Measurements from ENCODE around the gene NTN5.
"Not testable (repeated sequence)": the region's sequence is repeated elsewhere in the genome, so short reads cannot be mapped to it uniquely, and the experiment has no call there.

The NTN5 gene

DNA sequence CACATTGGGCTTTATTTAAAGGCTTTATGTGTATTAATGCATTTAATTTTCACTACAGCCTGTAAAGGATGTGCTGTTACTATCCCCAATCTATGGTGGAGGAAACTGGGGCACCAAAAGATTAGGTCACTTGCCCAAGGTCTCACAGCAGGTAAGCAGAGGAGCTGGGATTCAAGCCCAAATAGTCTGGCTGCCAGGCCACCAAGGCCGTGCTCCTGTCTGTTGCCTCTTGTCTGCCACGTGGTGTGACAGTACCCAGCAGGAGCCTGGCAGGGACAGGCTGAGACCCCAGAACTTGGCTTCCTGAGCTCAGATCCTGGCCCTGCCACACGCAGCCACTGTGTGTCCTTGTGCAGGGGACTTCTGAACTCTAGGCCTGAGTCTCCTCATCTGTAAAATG, 4.5 kb downstream of the NTN5 start:
- DNase-seq: no peak

DNA sequence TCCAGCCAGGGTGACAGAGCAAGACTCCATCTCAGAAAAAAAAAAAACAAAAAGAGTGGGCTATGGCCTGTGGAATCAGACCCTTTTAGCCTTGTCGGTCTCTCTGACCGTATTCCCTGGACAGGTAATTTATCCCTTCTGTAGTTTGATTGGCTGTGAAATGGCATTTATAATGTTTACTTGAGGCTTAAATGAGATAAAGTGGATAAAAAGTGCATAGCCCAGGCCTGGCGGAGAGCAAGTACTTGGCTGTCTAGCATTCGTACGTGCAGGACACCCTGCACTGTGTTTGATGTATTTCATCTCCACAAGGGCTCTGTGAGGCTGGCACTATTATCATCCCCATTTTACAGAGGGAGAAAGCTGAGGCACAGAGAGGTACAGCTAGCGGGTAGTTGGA, 7.0 kb downstream of the NTN5 start:
- no peak for DNase-seq

DNA sequence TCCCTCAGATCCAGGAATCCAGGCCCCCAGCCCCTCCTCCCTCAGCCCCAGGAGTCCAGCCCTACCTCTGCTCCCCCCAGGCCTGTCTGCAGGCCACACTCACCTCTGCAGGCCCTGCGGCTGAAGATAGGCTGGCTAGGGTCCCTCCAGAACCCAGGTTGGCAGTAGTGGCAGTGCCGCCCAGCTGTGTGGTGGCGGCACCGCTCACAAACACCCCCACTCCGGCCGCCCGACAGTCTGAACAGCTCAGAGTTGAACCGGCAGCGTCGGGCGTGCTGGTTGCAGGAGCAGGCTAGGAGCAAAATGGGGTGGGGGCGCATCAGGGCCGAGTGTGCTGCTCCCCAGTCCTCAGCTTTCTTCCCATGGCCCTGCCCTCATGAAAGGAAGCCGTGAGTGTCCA, 8.3 kb downstream of the NTN5 start:
- no peak for DNase-seq

DNA sequence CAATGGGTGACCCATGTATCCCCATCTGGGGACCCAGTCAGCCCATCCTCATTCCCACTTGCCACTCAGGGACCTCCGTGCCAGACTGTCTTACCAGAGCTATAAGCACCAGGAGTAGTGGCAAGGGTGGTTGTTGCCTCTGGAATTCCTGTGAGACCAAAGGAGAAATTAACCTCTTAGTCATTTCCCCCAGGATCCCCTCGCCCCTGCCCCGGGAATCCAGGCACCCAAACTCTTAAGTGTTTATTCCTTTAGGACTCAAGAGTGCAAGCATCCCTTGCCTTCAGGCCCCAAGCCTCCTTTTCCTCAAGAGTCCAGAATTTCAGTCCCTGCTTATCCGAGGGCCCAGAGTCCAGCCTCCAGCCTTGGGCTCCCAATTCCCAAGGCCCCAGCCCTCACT, 9.2 kb downstream of the NTN5 start:
- DNase-seq: no peak

DNA sequence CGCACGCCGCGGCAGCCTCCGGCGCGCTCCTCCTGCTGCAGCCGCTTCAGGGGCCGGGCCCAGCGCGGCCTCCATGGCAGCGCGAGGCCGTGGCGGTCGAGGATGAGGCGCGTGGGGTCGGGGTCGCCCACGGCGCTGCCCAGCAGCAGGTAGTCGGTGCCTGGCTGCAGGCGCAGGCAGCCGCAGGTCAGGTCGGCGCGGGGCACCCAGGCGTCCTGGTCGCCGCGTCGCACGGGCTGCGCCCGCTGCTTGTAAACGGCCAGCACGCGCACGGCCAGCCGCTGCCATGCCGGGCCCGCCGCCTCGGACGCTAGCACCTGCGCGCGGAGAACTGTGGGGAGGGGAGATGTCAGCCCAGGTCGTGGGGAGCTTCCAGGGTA, 11.1 kb downstream of the NTN5 start:
- no peak for DNase-seq

DNA sequence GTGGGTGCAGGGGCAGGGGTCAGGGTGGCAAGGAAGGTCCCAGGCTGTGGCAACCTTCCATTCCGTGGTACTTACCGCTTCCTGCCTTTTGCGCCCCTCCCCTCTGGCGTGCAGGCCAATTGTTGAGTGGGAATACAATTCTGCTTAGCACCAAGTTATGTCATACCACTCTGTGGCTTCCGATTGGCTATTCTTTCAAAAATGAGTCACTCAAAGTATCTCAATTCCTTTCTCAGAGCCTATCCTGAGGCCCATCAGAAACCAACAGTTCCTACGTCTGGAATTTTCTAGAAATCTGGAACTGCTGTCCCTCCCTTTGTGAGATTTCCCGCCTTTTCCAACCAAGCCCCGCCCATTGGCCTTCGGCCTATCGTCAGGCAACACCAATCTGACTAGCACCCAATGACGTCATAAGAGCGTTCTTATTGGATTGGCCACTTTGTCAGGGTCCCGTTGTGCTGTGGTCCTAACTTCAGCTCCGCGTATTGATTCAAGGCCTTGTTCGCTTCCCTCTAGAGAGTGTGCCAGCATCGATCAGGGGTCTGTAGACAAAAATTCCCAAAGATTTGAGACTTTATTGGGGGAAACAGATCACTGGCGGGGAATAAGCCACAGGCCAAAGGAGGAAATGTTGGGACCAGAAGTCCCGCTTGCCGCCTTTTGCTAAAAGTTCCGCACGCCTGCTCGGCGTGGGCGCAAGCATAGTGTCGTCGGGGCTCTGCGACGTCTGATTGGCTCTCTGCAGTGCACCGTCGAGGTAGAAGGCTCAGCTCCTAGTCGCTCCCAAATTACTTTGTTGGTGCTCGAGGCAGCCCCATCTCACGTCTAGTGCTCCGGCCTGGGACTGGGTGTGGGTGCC, 11.7 kb downstream of the NTN5 start:
- DNase-seq: peak; percentile 87

DNA sequence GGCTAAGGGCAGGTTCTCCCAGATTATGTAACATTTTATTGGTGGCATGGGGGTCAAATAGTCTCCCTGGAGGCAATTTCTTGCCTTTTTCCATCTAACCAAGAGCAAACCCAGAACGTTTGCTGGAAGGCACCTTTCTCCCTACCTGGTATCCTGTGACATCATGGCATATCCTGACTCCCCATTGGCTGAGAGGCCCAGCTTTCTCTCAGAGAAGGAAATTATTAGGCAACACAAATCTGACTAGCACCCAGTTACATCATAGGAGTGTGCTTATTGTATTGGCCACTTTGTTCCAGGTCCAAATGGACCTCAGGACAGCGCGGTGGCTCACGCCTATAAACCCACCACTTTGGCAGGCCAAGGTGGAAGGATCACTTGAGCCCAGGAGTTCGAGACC, 13.0 kb downstream of the NTN5 start:
- DNase-seq: no peak

DNA sequence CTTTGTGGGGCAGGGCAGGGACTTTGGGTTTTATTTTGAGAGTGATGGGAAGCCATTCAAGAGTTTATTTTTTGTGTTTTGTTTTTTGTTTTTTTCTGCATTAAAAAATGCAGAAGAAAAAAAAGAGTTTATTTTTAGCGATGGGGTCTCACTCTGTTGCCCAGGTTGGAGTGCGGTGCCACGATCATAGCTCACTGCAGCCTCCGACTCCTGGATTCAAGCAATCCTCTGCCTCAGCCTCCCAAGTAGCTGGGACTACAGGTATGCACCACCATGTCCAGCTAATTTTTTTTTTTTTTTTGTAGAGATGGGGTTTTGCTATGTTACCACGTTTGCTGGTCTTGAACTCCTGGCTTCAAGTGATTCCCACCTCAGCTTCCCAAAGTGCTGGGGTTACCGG, 14.3 kb downstream of the NTN5 start:
- DNase-seq: no peak

DNA sequence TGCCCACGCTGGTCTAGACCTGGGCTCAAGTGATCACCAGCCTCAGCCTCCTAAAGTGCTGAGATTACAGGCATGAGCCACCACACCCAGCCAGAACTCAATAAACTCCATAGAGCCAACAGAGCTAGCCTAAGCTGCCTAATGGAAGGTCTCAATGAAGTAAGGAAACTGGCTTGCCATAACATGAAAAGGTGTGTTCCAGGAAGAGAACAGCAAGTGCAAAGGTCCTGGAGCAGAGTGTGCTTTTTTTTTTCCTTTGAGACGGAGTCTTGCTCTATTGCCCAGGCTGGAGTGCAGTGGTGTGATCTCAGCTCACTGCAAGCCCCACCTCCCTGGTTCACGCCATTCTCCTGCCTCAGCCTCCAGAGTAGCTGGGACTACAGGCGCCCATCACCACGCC, 15.0 kb downstream of the NTN5 start:
- DNase-seq: not testable (repeated sequence)

DNA sequence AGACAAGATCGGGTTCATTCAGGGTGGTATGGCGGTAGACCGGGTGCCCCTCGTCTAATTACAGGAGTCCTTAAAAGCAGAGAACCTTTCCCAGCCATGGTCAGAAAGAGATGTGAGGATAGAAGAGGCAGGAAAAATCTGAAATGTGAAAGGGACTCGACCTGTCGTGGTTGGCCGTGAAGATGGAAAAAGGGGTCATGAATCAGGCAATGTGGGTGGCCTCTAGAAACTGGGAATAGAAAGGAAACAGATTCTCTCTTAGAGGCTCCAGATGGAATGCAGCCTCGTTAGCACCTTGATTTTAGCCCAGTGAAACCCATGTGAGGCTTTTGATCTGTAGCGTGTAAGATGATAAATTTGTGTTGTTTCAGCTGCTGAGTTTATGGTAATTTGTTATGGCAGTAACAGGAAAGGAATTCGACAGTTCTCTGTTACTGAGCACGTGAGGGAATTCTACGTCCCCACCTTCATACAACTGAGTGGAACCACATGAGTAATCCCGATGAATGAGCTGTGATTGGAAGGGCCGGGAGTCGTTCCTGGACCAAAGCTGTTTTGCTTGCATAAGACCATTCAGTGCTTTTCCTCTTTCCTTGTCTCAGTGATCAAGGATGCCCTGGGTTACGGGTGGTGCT, 15.9 kb downstream of the NTN5 start:
- no peak for DNase-seq

DNA sequence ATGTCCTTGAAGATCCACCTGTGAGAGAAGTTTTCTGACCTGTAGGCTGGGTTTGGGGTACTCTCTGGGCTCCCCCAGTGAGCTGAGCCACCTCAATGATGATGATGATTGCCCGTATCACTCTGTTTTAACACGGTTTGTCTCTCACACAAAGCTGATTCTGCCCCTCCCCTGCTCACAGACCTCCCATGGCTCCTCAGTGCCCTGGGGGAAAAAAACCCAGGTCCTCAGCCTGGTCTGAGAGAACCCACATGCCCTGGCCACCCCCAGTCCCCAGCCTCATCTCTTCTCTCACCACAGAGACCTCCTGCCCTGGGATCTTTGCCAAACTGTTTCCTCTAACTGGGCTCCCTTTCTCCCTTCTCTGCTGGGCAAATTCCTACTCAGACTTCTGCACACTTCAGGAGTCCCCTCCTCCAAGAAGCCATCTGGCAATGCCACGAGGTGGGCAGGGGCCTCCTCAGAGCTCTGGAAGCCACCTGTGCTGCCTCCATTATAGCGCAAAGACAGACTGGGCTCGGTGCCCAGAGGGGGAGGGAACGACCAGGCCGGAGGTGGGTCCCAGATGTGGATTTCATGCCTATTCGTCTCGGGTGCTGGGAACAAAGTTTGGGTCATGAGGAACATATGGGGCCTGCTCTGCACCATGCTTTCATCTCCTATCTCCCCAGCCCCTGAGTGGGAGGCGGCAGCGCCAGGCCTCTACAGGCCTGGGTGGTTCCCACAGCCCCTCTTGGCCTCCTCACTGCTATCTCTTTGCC, 18.3 kb downstream of the NTN5 start:
- DNase-seq: no peak

DNA sequence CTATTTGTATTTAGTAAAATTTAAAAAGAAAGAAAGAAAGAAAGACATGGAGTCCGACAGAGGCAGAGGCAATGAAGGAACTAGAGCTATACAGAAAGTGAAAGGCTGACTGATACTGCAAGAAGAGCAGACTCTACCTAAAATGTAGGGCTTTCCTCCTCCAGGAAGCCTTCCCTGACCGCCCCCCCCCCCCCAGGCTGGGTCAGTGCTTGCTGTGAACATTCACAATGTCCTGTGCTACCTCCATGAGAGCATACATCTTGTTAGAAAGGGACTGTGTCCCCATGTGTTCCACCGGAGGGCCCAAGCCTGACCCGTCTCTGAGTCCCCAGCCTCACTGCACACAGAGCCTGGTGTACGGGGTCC, 21.2 kb downstream of the NTN5 start:
- no peak for DNase-seq

DNA sequence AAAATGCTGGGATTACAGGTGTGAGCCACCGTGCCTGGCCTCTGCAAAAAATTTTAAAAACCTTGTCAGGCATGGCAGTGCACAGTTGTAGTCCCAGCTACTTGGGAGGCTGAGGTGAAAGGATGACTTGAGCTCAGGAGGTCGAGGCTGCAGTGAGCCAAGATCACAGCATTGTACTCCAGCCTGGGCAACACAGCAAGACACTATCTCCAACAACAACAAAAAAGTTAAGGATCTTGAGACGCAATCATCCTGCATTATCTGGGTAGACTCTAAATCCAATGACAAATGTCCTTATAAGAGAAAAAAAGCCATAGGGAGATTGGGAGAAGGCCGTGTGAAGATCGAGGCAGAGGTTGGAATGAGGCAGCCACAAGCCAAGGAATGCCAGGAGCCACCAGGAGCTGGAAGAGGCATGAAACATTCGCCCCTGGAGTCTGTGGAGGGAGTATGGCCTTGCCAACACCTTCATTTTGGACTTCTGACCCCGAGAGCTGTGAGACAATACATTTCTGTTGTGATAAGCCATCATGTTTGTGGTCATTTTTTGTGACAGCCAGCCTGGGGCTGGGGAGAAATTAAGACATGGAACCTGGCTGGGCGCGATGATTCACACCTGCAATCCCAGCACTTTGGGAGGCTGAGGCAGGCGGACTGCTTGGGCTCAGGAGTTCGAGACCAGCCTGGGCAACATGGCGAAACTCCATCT, 21.7 kb downstream of the NTN5 start:
- no peak for DNase-seq

DNA sequence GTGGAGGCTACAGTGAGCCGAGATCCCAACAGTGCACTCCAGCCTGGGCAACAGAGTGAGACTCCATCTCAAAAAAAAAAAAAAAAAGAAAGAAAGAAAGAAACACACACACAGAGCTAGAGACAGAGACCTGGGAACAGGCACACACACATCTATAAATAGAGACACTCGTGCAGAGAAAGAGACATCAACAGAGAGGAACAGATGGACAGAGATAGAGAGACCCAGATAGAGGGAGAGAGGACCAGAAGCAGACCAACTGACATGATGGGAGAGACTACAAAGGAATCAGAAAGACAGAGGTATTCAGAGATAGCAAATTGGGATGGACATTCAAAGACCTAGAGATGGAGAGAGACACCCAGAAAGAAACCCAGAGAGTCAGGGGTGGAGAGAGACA, 24.7 kb downstream of the NTN5 start:
- no peak for DNase-seq

DNA sequence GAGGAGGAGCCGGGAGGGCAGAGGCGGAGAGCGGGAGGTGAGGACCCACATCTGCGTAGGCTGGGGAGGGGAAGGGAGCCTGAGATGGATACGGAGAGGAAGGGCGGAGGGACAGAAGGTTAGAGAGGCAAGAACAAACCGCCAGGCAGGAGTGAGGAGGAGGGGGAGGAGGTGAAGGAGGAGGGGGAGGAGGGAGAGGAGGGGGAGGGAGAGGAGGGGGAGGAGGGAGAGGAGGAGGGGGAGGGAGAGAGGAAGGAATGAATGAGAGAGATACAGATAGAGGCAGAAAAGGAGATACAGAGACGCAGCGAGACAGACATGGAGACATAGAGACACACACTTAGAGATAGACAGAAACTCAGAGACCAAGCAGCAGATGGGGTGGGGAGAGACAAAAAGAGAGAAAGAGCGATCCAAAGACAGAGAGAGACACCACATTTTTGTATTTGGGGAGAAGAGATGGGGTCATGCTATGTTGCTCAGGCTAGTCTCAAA, 26.0 kb downstream of the NTN5 start:
- no peak for DNase-seq

DNA sequence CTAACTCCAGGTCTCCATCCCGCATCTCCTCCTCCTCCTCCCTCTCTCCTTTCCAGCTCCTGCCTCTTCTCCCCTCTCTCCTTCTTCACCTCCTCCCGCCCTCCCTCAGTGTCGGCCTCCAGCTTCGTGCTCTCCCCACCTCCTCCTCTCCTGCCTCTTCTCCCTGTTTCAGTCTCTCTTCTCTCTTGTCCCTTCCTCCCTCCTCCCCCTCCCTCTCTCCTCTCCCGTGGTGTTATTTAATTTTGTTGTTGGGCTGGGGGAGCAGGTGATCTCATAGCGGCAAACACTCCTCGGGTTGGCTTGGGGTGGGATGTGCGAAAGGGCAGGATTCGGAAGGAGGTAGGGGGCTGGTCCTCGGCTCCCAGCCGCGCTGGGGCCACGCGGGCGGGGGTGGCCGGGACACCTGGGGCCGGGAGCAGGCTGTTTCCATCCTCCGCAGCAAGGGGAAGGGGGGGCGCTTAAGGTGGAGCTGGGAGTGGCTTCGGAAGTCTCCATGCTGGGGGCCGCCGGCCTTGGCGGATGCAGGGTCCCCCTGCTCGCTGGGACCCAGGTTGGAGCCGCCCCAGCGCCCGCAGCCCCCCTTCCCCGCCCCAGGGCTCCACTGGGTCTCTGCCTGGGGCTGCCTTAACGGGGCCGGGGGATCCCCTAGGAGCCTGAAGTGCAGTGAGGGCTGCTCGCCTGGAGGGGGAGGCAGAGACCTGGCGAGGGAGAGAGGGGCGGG, 26.7 kb downstream of the NTN5 start, which contains the start of gene CA11:
CA11 (minus strand) TSS at position 187 of the 721 bp plus-strand sequence. CDS start 555 bp downstream, outside the sequence.
- peak; percentile 76 for DNase-seq

DNA sequence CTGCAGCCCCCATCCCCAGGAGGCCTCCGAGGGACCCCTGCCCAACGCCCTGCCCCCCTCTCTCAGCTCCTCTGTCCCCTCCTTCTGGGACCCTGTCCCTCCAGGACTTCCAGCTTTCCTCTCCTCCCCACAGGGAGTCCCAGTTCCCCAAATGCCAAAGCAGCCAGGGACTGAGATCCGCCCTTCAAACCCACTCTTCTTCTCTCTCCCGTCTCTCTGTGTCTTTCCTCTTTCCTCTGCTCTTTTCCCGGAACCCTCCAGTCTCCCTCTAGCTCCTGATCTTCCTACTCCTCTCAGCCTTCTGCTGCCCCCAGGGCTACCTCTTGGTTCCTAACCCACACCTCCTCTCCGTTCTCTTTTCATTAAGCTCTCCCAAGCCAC, 27.2 kb downstream of the NTN5 start:
- DNase-seq: no peak

DNA sequence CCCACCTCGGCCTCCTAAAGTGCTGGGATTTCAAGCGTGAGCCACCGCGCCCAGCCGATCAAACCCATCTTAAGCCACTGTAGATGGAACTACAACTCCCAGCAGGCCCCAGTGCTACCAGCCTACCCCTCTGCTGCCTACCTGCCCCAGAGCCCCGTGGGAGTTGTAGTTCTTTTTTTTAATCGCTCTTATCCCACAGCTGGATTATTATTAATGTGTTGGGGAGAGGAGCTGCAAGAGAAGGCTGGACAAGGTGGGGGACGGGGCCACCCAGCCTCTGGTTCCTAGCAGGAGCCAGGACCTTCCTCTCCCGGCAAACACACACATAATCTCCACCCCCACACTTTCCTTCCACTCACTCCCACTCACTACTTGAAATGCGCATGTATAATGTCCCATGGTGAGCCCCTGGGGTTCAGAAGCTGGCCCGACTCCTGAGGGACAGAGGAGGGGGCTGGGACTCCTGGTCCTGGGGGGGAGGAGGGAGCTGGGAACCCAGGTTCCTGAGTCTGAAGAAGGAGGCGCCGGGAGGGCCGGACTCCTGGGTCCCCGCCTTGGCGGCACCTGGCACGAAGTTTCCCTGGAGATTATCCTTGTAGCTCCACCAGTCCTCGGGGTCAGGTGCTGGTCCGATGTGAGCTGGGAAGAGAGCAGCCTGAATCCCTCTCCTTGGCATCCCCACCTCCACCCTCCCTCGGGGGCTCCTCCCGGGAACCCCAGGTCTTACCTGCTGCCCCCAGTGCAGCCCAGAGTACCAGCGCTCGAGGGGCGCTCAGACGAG, 27.8 kb downstream of the NTN5 start:
- peak; percentile 79 for DNase-seq

DNA sequence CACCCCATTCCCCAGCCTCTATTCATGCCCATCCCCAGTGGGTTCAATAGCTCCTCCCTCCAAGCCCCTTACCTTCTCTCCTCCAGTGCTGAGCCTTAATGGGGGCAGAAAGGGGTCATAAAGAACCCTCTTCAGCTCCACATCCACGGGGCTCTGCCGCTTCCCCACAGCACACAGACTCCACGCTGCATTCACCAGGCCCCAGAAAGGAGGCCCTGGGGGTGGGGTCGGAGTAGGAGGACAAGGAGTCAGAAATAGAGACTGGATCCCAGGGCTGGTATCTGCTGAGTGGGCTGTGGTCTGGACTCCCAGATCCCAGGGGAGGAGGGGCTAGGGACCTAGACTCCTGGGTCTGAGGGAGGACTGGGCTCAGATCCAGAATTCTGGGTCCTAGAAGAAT, 28.5 kb downstream of the NTN5 start:
- no peak for DNase-seq

DNA sequence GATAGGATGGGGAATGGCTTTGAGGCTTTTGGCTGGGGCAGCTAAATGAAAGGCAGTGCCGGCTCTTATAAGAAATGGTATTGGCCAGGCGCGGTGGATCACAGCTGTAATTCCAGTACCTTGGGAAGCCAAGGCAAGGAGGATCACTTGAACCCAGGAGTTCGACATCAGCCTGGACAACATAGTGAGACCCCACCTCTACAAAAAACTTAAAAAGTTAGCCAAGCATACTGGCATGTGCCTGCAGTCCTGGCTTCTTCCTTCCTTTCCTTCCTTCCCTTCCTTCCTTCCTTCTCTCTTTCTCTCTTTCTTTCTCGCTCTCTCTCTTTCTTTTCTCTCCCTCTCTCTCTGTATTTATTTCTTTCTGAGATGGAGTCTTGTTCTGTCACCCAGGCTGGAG, 30.0 kb downstream of the NTN5 start:
- DNase-seq: no peak

DNA sequence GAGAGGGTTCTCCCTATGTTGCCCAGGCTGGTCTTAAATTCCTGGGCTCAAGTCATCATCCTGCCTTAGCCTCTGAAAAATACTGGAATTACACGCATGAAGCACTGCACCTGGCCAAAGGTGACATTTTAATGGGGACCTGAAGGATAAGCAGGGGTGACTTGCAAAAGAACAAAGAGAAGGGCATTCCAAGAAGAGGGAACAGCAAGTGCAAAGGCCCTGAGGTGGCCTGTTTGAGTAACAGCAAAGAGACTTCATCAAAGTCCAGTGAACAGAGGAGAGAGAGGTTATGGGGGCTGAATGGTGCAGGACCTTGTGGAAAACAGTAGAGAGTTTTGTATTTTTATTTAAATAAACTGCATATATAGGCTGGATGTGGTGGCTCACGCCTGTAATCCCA, 31.0 kb downstream of the NTN5 start:
- no peak for DNase-seq
